HEK293 (cell line): ENCODE data around the gene RASGEF1B.

Source experiments
- HOXD13 ChIP-seq: sonication (generic); formaldehyde crosslinking; IDR thresholded peaks from 2 replicates; pipeline ENCODE4 v1.8.0; 2022; ENCODE audit warnings: missing genetic modification reagents, borderline replicate concordance
- KLF17 ChIP-seq: fragments of 450-650 bp; formaldehyde crosslinking; IDR thresholded peaks from 2 replicates; pipeline ENCODE4 v1.5.1; 2016; ENCODE audit warnings: missing biosample characterization, missing genetic modification characterization
- KLF8 ChIP-seq: fragments of 450-650 bp; formaldehyde crosslinking; IDR thresholded peaks from 2 replicates; pipeline ENCODE4 v1.5.1; 2016; ENCODE audit warnings: missing biosample characterization, missing genetic modification characterization
- PRDM2 ChIP-seq: fragments of 450-650 bp; formaldehyde crosslinking; IDR thresholded peaks from 2 replicates; pipeline ENCODE4 v1.5.1; 2016; ENCODE audit warnings: missing biosample characterization, missing genetic modification characterization, borderline replicate concordance
- SALL2 ChIP-seq: fragments of 450-650 bp; formaldehyde crosslinking; IDR thresholded peaks from 2 replicates; pipeline ENCODE4 v1.5.0; 2017; ENCODE audit warnings: missing biosample characterization, mild to moderate bottlenecking, missing genetic modification characterization, borderline replicate concordance
- SP2 ChIP-seq: fragments of 450-650 bp; formaldehyde crosslinking; IDR thresholded peaks from 2 replicates; pipeline ENCODE4 v1.5.1; 2016; ENCODE audit warnings: missing biosample characterization, missing genetic modification characterization
- ZBTB10 ChIP-seq: fragments of 450-650 bp; formaldehyde crosslinking; IDR thresholded peaks from 2 replicates; pipeline ENCODE4 v1.5.1; 2016; ENCODE audit warnings: missing biosample characterization, missing genetic modification characterization
- ZBTB11 ChIP-seq: fragments of 450-650 bp; formaldehyde crosslinking; conservative IDR thresholded peaks from 2 replicates; pipeline ENCODE4 v1.5.1; 2016; ENCODE audit warnings: low read depth, missing biosample characterization, missing genetic modification characterization
- ZBTB21 ChIP-seq: fragments of 450-650 bp; formaldehyde crosslinking; IDR thresholded peaks from 2 replicates; pipeline ENCODE4 v1.5.1; 2017; ENCODE audit warnings: missing biosample characterization, missing genetic modification characterization
- ZFP41 ChIP-seq: fragments of 450-650 bp; formaldehyde crosslinking; IDR thresholded peaks from 2 replicates; pipeline ENCODE4 v1.5.1; 2016; ENCODE audit warnings: missing biosample characterization, missing genetic modification characterization, borderline replicate concordance
- ZNF138 ChIP-seq: fragments of 450-650 bp; formaldehyde crosslinking; IDR thresholded peaks from 2 replicates; pipeline ENCODE4 v1.5.1; 2016; ENCODE audit warnings: missing biosample characterization, missing genetic modification characterization, borderline replicate concordance
- ZNF184 ChIP-seq: fragments of 450-650 bp; IDR thresholded peaks from 2 replicates; pipeline ENCODE4 v1.5.1; 2018; ENCODE audit warnings: missing biosample characterization, mild to moderate bottlenecking, missing genetic modification characterization
- ZNF24 ChIP-seq: fragments of 450-650 bp; formaldehyde crosslinking; IDR thresholded peaks from 2 replicates; pipeline ENCODE4 v1.5.1; 2016; ENCODE audit warnings: missing biosample characterization, missing genetic modification characterization
- ZNF26 ChIP-seq: fragments of 450-650 bp; formaldehyde crosslinking; IDR thresholded peaks from 2 replicates; pipeline ENCODE4 v1.5.1; 2016; ENCODE audit warnings: missing biosample characterization, missing genetic modification characterization
- ZNF350 ChIP-seq: fragments of 450-650 bp; formaldehyde crosslinking; IDR thresholded peaks from 2 replicates; pipeline ENCODE4 v1.5.0; 2017; ENCODE audit warnings: missing biosample characterization, mild to moderate bottlenecking, missing genetic modification characterization
- ZNF521 ChIP-seq: fragments of 450-650 bp; formaldehyde crosslinking; IDR thresholded peaks from 2 replicates; pipeline ENCODE4 v1.5.1; 2017; ENCODE audit warnings: missing biosample characterization, mild to moderate bottlenecking, missing genetic modification characterization
- ZNF623 ChIP-seq: fragments of 450-650 bp; formaldehyde crosslinking; IDR thresholded peaks from 2 replicates; pipeline ENCODE4 v1.5.1; 2016; ENCODE audit warnings: missing biosample characterization, missing genetic modification characterization
- ZNF645 ChIP-seq: fragments of 450-650 bp; formaldehyde crosslinking; IDR thresholded peaks from 2 replicates; pipeline ENCODE4; 2016; ENCODE audit warnings: missing biosample characterization, missing genetic modification characterization
- ZNF837 ChIP-seq: fragments of 450-650 bp; formaldehyde crosslinking; IDR thresholded peaks from 2 replicates; pipeline ENCODE4 v1.5.1; 2016; ENCODE audit warnings: missing biosample characterization, missing genetic modification characterization
- ZSCAN18 ChIP-seq: fragments of 450-650 bp; formaldehyde crosslinking; IDR thresholded peaks from 2 replicates; pipeline ENCODE4 v1.5.1; 2016; ENCODE audit warnings: missing biosample characterization, missing genetic modification characterization
- ZXDB ChIP-seq: fragments of 450-650 bp; formaldehyde crosslinking; IDR thresholded peaks from 2 replicates; pipeline ENCODE4 v1.5.1; 2016; ENCODE audit warnings: missing biosample characterization, missing genetic modification characterization

The RASGEF1B gene

GRCh38 chr4:81471588-81472280 is at the start of gene RASGEF1B (continued):
- TF ChIP-seq PRDM2 (no peak), ZNF138 (tag by site-specific recombination) (no peak), ZBTB21 (tag by site-specific recombination) (no peak), ZBTB11 (tag by site-specific recombination) (peak; percentile 37; the same call in 1 of the 2 replicates), ZNF26 (no peak), ZFP41 (tag by site-specific recombination) (no peak), ZNF24 (no peak), ZNF521 (tag by site-specific recombination) (no peak), ZNF837 (tag by site-specific recombination) (no peak), ZNF184 (tag by site-specific recombination) (no peak), KLF8 (tag by site-specific recombination) (peak; percentile 45; the same call in 1 of the 2 replicates), HOXD13 (CRISPR knock-in tag) (no peak), ZXDB (tag by site-specific recombination) (peak; percentile 8; the same call in 1 of the 2 replicates), ZNF350 (tag by site-specific recombination) (no peak), SP2 (tag by site-specific recombination) (peak; percentile 30; the same call in 1 of the 2 replicates), ZNF645 (no peak), ZNF623 (tag by site-specific recombination) (no peak), KLF17 (tag by site-specific recombination) (no peak), ZBTB10 (tag by site-specific recombination) (0 out of 2 replicates have a peak, but pooled peaks have one; percentile 5), ZSCAN18 (tag by site-specific recombination) (no peak), SALL2 (no peak)
